GM12878 (cell line): ENCODE data around the gene LPIN1. TPM values are rescaled to one million over a fixed set of nuclear protein-coding genes. Genes with fewer than 3 reads are reported as not detected.

Source experiments
- CBX3 ChIP-seq: fragments of 200-600 bp; sonication (generic); IDR thresholded peaks from 2 replicates; pipeline ENCODE4 v1.6.1; 2016; ENCODE audit warnings: low read depth, borderline replicate concordance
- CBX5 ChIP-seq: sonication (generic); IDR thresholded peaks from 2 replicates; pipeline ENCODE4 v1.6.1; 2016; ENCODE audit warnings: low read depth, moderate library complexity, mild to moderate bottlenecking, inconsistent platforms
- CEBPZ ChIP-seq: fragments of 150-350 bp; IDR thresholded peaks from 2 replicates; pipeline ENCODE4 v1.6.1; 2016; ENCODE audit warnings: low read depth, low read length
- CREM ChIP-seq: IDR thresholded peaks from 2 replicates; pipeline ENCODE4 v1.6.1; 2014; ENCODE audit warnings: antibody characterized with exemption, low read depth
- E4F1 ChIP-seq: fragments of 450-650 bp; IDR thresholded peaks from 2 replicates; pipeline ENCODE4 v1.6.1; 2018; ENCODE audit warnings: borderline replicate concordance, mild to moderate bottlenecking; ENCODE audit not compliant: partially characterized antibody
- EED ChIP-seq: sonication (generic); IDR thresholded peaks from 2 replicates; pipeline ENCODE4 v1.6.1; 2016; ENCODE audit warnings: antibody characterized with exemption, low read depth
- EGR1 ChIP-seq, 2 experiments: IDR thresholded peaks; 1 replicate in 1 of 2; 2 replicates in 1 of 2; pipeline ENCODE4 v1.6.1; 2011 to 2012; ENCODE audit warnings: low read depth in 2 of 2, low read length in 2 of 2, borderline replicate concordance in 1 of 2, mild to moderate bottlenecking in 1 of 2, moderate library complexity in 1 of 2
- FOS ChIP-seq: IDR thresholded peaks from 3 replicates; pipeline ENCODE4 v1.6.1; 2011; ENCODE audit warnings: borderline replicate concordance; ENCODE audit not compliant: insufficient read length; ENCODE audit errors: extremely low read depth
- HCFC1 ChIP-seq: fragments of 150-350 bp; IDR thresholded peaks from 2 replicates; pipeline ENCODE4 v1.6.1; 2014; ENCODE audit warnings: low read length
- HDGF ChIP-seq: fragments of 450-650 bp; IDR thresholded peaks from 2 replicates; pipeline ENCODE4 v1.6.1; 2016; ENCODE audit warnings: antibody characterized with exemption
- JUNB ChIP-seq: IDR thresholded peaks from 2 replicates; pipeline ENCODE4 v1.6.1; 2016; ENCODE audit warnings: antibody characterized with exemption, mild to moderate bottlenecking
- MLLT1 ChIP-seq: fragments of 450-650 bp; IDR thresholded peaks from 2 replicates; pipeline ENCODE4 v1.6.1; 2016; ENCODE audit warnings: mild to moderate bottlenecking
- MYB ChIP-seq: fragments of 150-350 bp; IDR thresholded peaks from 2 replicates; pipeline ENCODE4 v1.6.1; 2014; ENCODE audit warnings: mild to moderate bottlenecking, low read depth, low read length, borderline replicate concordance
- NR2C1 ChIP-seq: fragments of 450-650 bp; IDR thresholded peaks from 2 replicates; pipeline ENCODE4 v1.6.1; 2017; ENCODE audit warnings: antibody characterized with exemption, mild to moderate bottlenecking, moderate library complexity
- PML ChIP-seq: IDR thresholded peaks from 2 replicates; pipeline ENCODE4 v1.6.1; 2012; ENCODE audit warnings: low read length, inconsistent platforms
- SMAD1 ChIP-seq: fragments of 450-650 bp; IDR thresholded peaks from 2 replicates; pipeline ENCODE4 v1.6.1; 2018; ENCODE audit warnings: mild to moderate bottlenecking, low read depth; ENCODE audit not compliant: partially characterized antibody
- TCF3 ChIP-seq: IDR thresholded peaks from 2 replicates; pipeline ENCODE4 v1.6.1; 2012; ENCODE audit warnings: low read depth, mild to moderate bottlenecking, low read length, borderline replicate concordance; ENCODE audit not compliant: insufficient read depth
- USF2 ChIP-seq: IDR thresholded peaks from 2 replicates; pipeline ENCODE4 v1.6.1; 2011; ENCODE audit warnings: low read depth, low read length, improper control_type of control experiment, borderline replicate concordance
- YBX1 ChIP-seq: fragments of 450-650 bp; IDR thresholded peaks from 2 replicates; pipeline ENCODE4 v1.6.1; 2016; ENCODE audit warnings: antibody characterized with exemption
- ZBED1 ChIP-seq: IDR thresholded peaks from 2 replicates; pipeline ENCODE4 v1.6.1; 2016; ENCODE audit warnings: borderline replicate concordance
- ZNF217 ChIP-seq: fragments of 450-650 bp; IDR thresholded peaks from 2 replicates; pipeline ENCODE4 v1.6.1; 2017; ENCODE audit warnings: antibody characterized with exemption, mild to moderate bottlenecking
- ZNF24 ChIP-seq: fragments of 450-650 bp; IDR thresholded peaks from 2 replicates; pipeline ENCODE4 v1.6.1; 2017; ENCODE audit warnings: antibody characterized with exemption, mild to moderate bottlenecking
- ZNF384 ChIP-seq: IDR thresholded peaks from 2 replicates; pipeline ENCODE4 v1.6.1; 2012; ENCODE audit warnings: low read depth, mild to moderate bottlenecking, low read length, improper control_type of control experiment, borderline replicate concordance
- ZSCAN29 ChIP-seq: fragments of 450-650 bp; IDR thresholded peaks from 2 replicates; pipeline ENCODE4 v1.6.1; 2017; ENCODE audit warnings: mild to moderate bottlenecking, moderate library complexity
- polyA plus RNA-seq, 11 experiments: library from polyadenylated mRNA; depleted of rRNA in 4 of 11; unstranded in 6 of 11; stranded (reverse) in 5 of 11; fragments of >200 nt; fragmentation: Nextera tagmentation in 4 of 11; fragmentation: Illumina TruSeq in 1 of 11; extraction: Ambion mirVana in 4 of 11; extraction: Trizol in 1 of 11; gene quantifications; 1 replicate in 1 of 11; 2 replicates in 10 of 11; pipeline versions ENCODE4 v1.2.1 to v1.2.3, GENCODE V29; 2011 to 2016; ENCODE audit warnings: inconsistent platforms in 2 of 11, missing spikeins in 2 of 11, low read depth in 1 of 11
- total RNA-seq, 4 experiments: library from RNA; depleted of rRNA in 3 of 4; stranded (reverse); fragments of >200 nt in 3 of 4; fragmentation: Illumina TruSeq in 1 of 4; extraction: Trizol in 1 of 4; gene quantifications; 2 replicates each; pipeline versions ENCODE4 v1.2.1 to v1.2.3, GENCODE V29; 2013 to 2021

Gene LPIN1
- total and polyA plus RNA-seq, 10 of the 15 experiments (the other 5 are each of a cell fraction or from before 2014, with no cell fraction given): 18.8 to 82.5 (median 50.3) TPM

GRCh38 chr2:11743846-11744553, 2.4 kb upstream of the LPIN1 start (continued):
- no peak for TF ChIP-seq NR2C1
- TF ChIP-seq ZNF24: 0 out of 2 replicates have a peak, but pooled peaks have one; percentile 13
- TF ChIP-seq EGR1 (IDR thresholded peaks at IDR 0.05; ENCODE audit: borderline replicate concordance in 1 of 2, low read depth in 2 of 2, low read length in 2 of 2): peak in 1 of 2 experiments; percentile 28; a peak in 1 of 3 replicates
- TF ChIP-seq MYB: no peak
- no peak; the same call in 1 of the 2 replicates for TF ChIP-seq USF2
- no peak for TF ChIP-seq YBX1
- TF ChIP-seq MLLT1: peak; percentile 73; the same call in 1 of the 2 replicates
- TF ChIP-seq JUNB: peak; percentile 86
- no peak for TF ChIP-seq HCFC1
- no peak for TF ChIP-seq ZNF384
- TF ChIP-seq ZSCAN29: no peak
- peak; percentile 51; the same call in 1 of the 2 replicates for TF ChIP-seq ZBED1
- no peak for TF ChIP-seq TCF3
- TF ChIP-seq E4F1: peak; percentile 63
- TF ChIP-seq CEBPZ: no peak
- TF ChIP-seq CBX5: no peak
- TF ChIP-seq HDGF: peak; percentile 31; the same call in 1 of the 2 replicates
- TF ChIP-seq SMAD1: peak; percentile 43
- peak; percentile 89 for TF ChIP-seq CREM
- peak; percentile 100 for TF ChIP-seq EED
- TF ChIP-seq ZNF217: peak; percentile 99
- TF ChIP-seq PML: no peak; the same call in 1 of the 2 replicates
- TF ChIP-seq CBX3: no peak
- TF ChIP-seq FOS: no peak
